ENCODE measurements around the gene ERN2. TPM values are rescaled to one million over a fixed set of nuclear protein-coding genes. Genes with fewer than 3 reads are reported as not detected.
A peak's percentile ranks its signal among the peaks of the same experiment; 100 is the strongest.

The ERN2 gene
- polyA plus RNA-seq, 3 donors = not detected

- no peak for DNase-seq
- no peaks in the 10 kb centered on the region for H3K9me3 ChIP-seq (replicated peaks in 1 of 2; ENCODE audit: control insufficient read depth in 1 of 2, insufficient read depth in 1 of 2, low read length in 2 of 2)
- H3K27ac ChIP-seq (ENCODE audit: low read depth in 1 of 2, low read length in 2 of 2) = no peak overlapping the region
- no peak for TF ChIP-seq CTCF (IDR thresholded peaks at IDR 0.05)
- peak overlapping the region; percentile 43 for H3K9ac ChIP-seq (ENCODE audit: insufficient read depth, low read length, poor library complexity, severe bottlenecking)
- H4K20me1 ChIP-seq (ENCODE audit: insufficient read depth, low read length) = no peaks in the 10 kb centered on the region
- Mint-ChIP-seq H3K27me3 (ENCODE audit: low read depth in 3 of 3) (peaks cover 3 to 10% (median 6%) of the 10 kb centered on the region in 3 donors), H3K4me3 (peak overlapping the region; percentile 48 to 84), H3K4me1 (peaks cover 12% of the 10 kb centered on the region), H3K9me3 (no peaks in the 10 kb centered on the region), H3K27ac (no peak overlapping the region), H3K36me3 (peaks cover 25 to 33% of the 10 kb centered on the region in 2 donors)
- H3K79me2 ChIP-seq (ENCODE audit: insufficient read depth, low read length) = no peaks in the 10 kb centered on the region
- intact Hi-C loops (cut with micrococcal nuclease) = no loop called here
- H3K4me2 ChIP-seq (replicated peaks; ENCODE audit: extremely low read depth, low read length, poor library complexity, severe bottlenecking) = peak overlapping the region; percentile 48
- H2AFZ ChIP-seq (ENCODE audit: insufficient read depth, low read depth, low read length, poor library complexity, severe bottlenecking) = peak overlapping the region; percentile 73
- 23% methylated on average over 29 of the region's 32 CpGs for WGBS (ENCODE audit: insufficient coverage)
- peaks cover 5 to 8% of the 10 kb centered on the region in 2 donors for H3K4me1 ChIP-seq (ENCODE audit: control insufficient read depth in 1 of 2, insufficient read depth in 2 of 2, low read length in 2 of 2)
- no peaks in the 10 kb centered on the region for H3K27me3 ChIP-seq (ENCODE audit: control insufficient read depth in 2 of 2, insufficient read depth in 2 of 2, low read length in 2 of 2)
- H3K36me3 ChIP-seq (replicated peaks in 1 of 2; ENCODE audit: control insufficient read depth in 1 of 2, insufficient read depth in 2 of 2, low read length in 2 of 2) = peaks cover 18 to 32% of the 10 kb centered on the region in 2 donors
- peak overlapping the region in 1 of 3 experiments; percentile 51 for H3K4me3 ChIP-seq (replicated peaks in 1 of 3; ENCODE audit: low read depth in 2 of 3, low read length in 3 of 3)
Measured at GRCh38 chr16:23694644-23695373, 18.2 kb downstream of the ERN2 start.

DNA sequence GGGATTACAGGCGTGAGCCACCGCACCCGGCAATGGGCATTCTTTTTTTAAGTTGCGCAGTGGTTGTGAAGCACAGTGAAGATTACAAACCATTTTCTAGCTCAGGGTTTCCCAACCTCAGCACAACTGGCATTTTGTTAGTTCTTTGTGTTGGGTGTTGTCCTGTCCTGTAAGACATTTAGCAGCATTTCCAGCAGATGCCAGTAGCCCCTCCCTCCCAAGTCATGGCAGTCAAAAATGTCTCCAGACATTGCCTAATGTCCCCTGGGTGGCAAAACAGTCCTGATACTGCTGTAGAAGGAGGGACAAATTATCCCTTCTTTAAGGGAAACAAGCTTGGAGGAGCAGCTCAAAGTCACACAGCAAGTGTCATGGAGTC, 18.8 kb downstream of the ERN2 start:
- H3K4me1 Mint-ChIP-seq = peaks cover 12% of the 10 kb centered on the region
- no peaks in the 10 kb centered on the region for H3K79me2 ChIP-seq (ENCODE audit: insufficient read depth, low read length)

More for the DNA sequence above, 18.8 kb downstream of the ERN2 start:
- Histone ChIP-seq H3K4me3 (replicated peaks in 1 of 3; ENCODE audit: low read depth in 2 of 3, low read length in 3 of 3) (no peak overlapping the region), H3K36me3 (replicated peaks in 1 of 2; ENCODE audit: control insufficient read depth in 1 of 2, insufficient read depth in 2 of 2, low read length in 2 of 2) (peaks cover 24 to 37% of the 10 kb centered on the region in 2 donors), H3K9ac (ENCODE audit: insufficient read depth, low read length, poor library complexity, severe bottlenecking) (peak overlapping the region; percentile 43), H2AFZ (ENCODE audit: insufficient read depth, low read depth, low read length, poor library complexity, severe bottlenecking) (peak overlapping the region; percentile 73), H3K4me2 (replicated peaks; ENCODE audit: extremely low read depth, low read length, poor library complexity, severe bottlenecking) (peak overlapping the region; percentile 48), H3K9me3 (replicated peaks in 1 of 2; ENCODE audit: control insufficient read depth in 1 of 2, insufficient read depth in 1 of 2, low read length in 2 of 2) (no peaks in the 10 kb centered on the region), H3K27ac (ENCODE audit: low read depth in 1 of 2, low read length in 2 of 2) (no peak overlapping the region), H4K20me1 (ENCODE audit: insufficient read depth, low read length) (no peaks in the 10 kb centered on the region), H3K4me1 (ENCODE audit: control insufficient read depth in 1 of 2, insufficient read depth in 2 of 2, low read length in 2 of 2) (peaks cover 5 to 8% of the 10 kb centered on the region in 2 donors), H3K27me3 (ENCODE audit: control insufficient read depth in 2 of 2, insufficient read depth in 2 of 2, low read length in 2 of 2) (no peaks in the 10 kb centered on the region)
- Mint-ChIP-seq H3K36me3 (peaks cover 31 to 38% of the 10 kb centered on the region in 2 donors), H3K27ac (no peak overlapping the region), H3K4me3 (no peak overlapping the region), H3K9me3 (no peaks in the 10 kb centered on the region), H3K27me3 (ENCODE audit: low read depth in 3 of 3) (peaks cover 3 to 10% (median 6%) of the 10 kb centered on the region in 3 donors)
- TF ChIP-seq CTCF (IDR thresholded peaks at IDR 0.05) = no peak
- intact Hi-C loops (cut with micrococcal nuclease) = no loop called here
- DNase-seq = no peak
- WGBS (ENCODE audit: insufficient coverage) = no CpG with 5 or more reads among the region's 4 CpGs
